IMR-90 (cell line): Measurements from ENCODE around the gene THNSL1. TPM values are rescaled to one million over a fixed set of nuclear protein-coding genes. Genes with fewer than 3 reads are reported as not detected.

Experiments
- ATAC-seq: fragments of 200-7000 bp; cut with Tn5 transposase; 2 replicates; pipeline ENCODE4 v1.9.1; 2020; ENCODE audit warnings: low read depth, mild to moderate bottlenecking, moderate library complexity
- BruUV-seq: library from RNA; stranded (reverse); fragments of 400-500 nt; replicated peaks from 2 replicates; lab custom pipeline; 2021; lab: Mats Ljungman, UMichigan
- CTCF ChIA-PET: fragments of 300-600 bp; formaldehyde crosslinking; extraction: SDS; loops from one replicate; lab custom pipeline; 2021; ENCODE audit warnings: antibody characterized with exemption; lab: Yijun Ruan, JAX
- POLR2A ChIA-PET: fragments of 300-600 bp; sonication (Branson Sonifier 250); formaldehyde crosslinking; loops from one replicate; lab custom pipeline; 2022; ENCODE audit warnings: antibody characterized with exemption; ENCODE audit not compliant: unreplicated experiment; lab: Charles Lee
- DNase-seq: peaks from one replicate; pipeline ENCODE4 v3.0.0; 2013
- H2AFZ ChIP-seq: replicated peaks from 2 replicates; pipeline ENCODE3; 2013; ENCODE audit warnings: low read length, mild to moderate bottlenecking; ENCODE audit not compliant: poor library complexity
- H2AK5ac ChIP-seq: 2 replicates; pipeline ENCODE4 v1.6.1; 2013; ENCODE audit warnings: low read depth, low read length, inconsistent platforms
- H2AK9ac ChIP-seq: replicated peaks from 2 replicates; pipeline ENCODE3; 2013; ENCODE audit warnings: mild to moderate bottlenecking, low read depth, low read length, moderate library complexity; ENCODE audit not compliant: poor library complexity
- H2BK120ac ChIP-seq: 2 replicates; pipeline ENCODE4 v1.6.1; 2013; ENCODE audit warnings: low read depth, low read length, inconsistent platforms
- H2BK15ac ChIP-seq: 3 replicates; pipeline ENCODE4 v1.6.1; 2013; ENCODE audit warnings: low read depth, low read length, inconsistent platforms
- H2BK20ac ChIP-seq: 2 replicates; pipeline ENCODE4 v1.6.1; 2013; ENCODE audit warnings: low read depth, mild to moderate bottlenecking, inconsistent platforms, low read length, moderate library complexity
- H2BK5ac ChIP-seq: 2 replicates; pipeline ENCODE4 v1.6.1; 2013; ENCODE audit warnings: mild to moderate bottlenecking, low read depth, low read length, inconsistent platforms; ENCODE audit not compliant: poor library complexity, severe bottlenecking
- H3K14ac ChIP-seq: replicated peaks from 2 replicates; pipeline ENCODE4 v1.6.1; 2013; ENCODE audit warnings: low read depth, low read length, inconsistent platforms
- H3K18ac ChIP-seq: 2 replicates; pipeline ENCODE4 v1.6.1; 2013; ENCODE audit warnings: low read depth, low read length, control low read depth
- H3K23ac ChIP-seq: 2 replicates; pipeline ENCODE4 v1.6.1; 2013; ENCODE audit warnings: low read depth, low read length, inconsistent platforms
- H3K27ac ChIP-seq: 2 replicates; pipeline ENCODE4 v1.5.1; 2013; ENCODE audit warnings: mild to moderate bottlenecking, control low read depth, low read length; ENCODE audit not compliant: insufficient read depth
- H3K27me3 ChIP-seq: 2 replicates; pipeline ENCODE4 v1.6.1; 2013; ENCODE audit warnings: low read length; ENCODE audit not compliant: control insufficient read depth, insufficient read depth
- H3K36me3 ChIP-seq: 2 replicates; pipeline ENCODE4 v1.6.1; 2013; ENCODE audit warnings: low read length, mixed read lengths; ENCODE audit not compliant: control insufficient read depth, insufficient read depth
- H3K4ac ChIP-seq: 2 replicates; pipeline ENCODE4 v1.6.1; 2013; ENCODE audit warnings: low read depth, low read length, inconsistent platforms
- H3K4me1 ChIP-seq: 2 replicates; pipeline ENCODE4 v1.6.1; 2013; ENCODE audit warnings: low read length, mixed read lengths; ENCODE audit not compliant: control insufficient read depth, insufficient read depth
- H3K4me2 ChIP-seq: 2 replicates; pipeline ENCODE4 v1.6.1; 2013; ENCODE audit warnings: low read depth, mild to moderate bottlenecking, control low read depth, low read length, moderate library complexity
- H3K4me3 ChIP-seq: 2 replicates; pipeline ENCODE4 v1.5.1; 2013; ENCODE audit warnings: low read depth, mild to moderate bottlenecking, control low read depth, low read length, moderate library complexity; ENCODE audit not compliant: insufficient read depth
- H3K56ac ChIP-seq: 2 replicates; pipeline ENCODE4 v1.6.1; 2013; ENCODE audit warnings: low read length, inconsistent platforms; ENCODE audit not compliant: insufficient read depth; ENCODE audit errors: extremely low read depth
- H3K79me1 ChIP-seq, 2 experiments: 2 replicates each; pipeline ENCODE4 v1.6.1; 2013; ENCODE audit warnings: low read length in 2 of 2, inconsistent platforms in 1 of 2, low read depth in 1 of 2
- H3K9ac ChIP-seq: 2 replicates; pipeline ENCODE4 v1.6.1; 2013; ENCODE audit warnings: low read depth, low read length, control low read depth
- H3K9me1 ChIP-seq: 2 replicates; pipeline ENCODE4 v1.6.1; 2013; ENCODE audit warnings: low read length, inconsistent platforms; ENCODE audit not compliant: insufficient read depth
- H3K9me3 ChIP-seq: 2 replicates; pipeline ENCODE4 v1.6.1; 2013; ENCODE audit warnings: low read length; ENCODE audit not compliant: control insufficient read depth, insufficient read depth
- H4K20me1 ChIP-seq: 2 replicates; pipeline ENCODE4 v1.6.1; 2013; ENCODE audit warnings: low read length, inconsistent platforms; ENCODE audit not compliant: insufficient read depth
- H4K5ac ChIP-seq: 2 replicates; pipeline ENCODE4 v1.6.1; 2013; ENCODE audit warnings: mild to moderate bottlenecking, low read depth, low read length, control low read depth
- H4K8ac ChIP-seq, 2 experiments: 2 replicates each; pipeline ENCODE4 v1.6.1; 2013; ENCODE audit warnings: low read depth in 2 of 2, low read length in 2 of 2, control low read depth in 1 of 2, inconsistent platforms in 1 of 2
- H4K91ac ChIP-seq: 2 replicates; pipeline ENCODE4 v1.6.1; 2013; ENCODE audit warnings: low read depth, low read length, inconsistent platforms; ENCODE audit not compliant: insufficient read depth
- CHD1 ChIP-seq: IDR thresholded peaks from 2 replicates; pipeline ENCODE4 v1.6.1; 2012; ENCODE audit warnings: low read depth, low read length, improper control_type of control experiment
- MAFK ChIP-seq: IDR thresholded peaks from 2 replicates; pipeline ENCODE4 v1.6.1; 2012; ENCODE audit warnings: low read depth, low read length, improper control_type of control experiment
- POLR2A ChIP-seq: IDR thresholded peaks from 2 replicates; pipeline ENCODE4 v1.6.1; 2012; ENCODE audit warnings: mild to moderate bottlenecking, low read depth, low read length
- RCOR1 ChIP-seq: IDR thresholded peaks from 2 replicates; pipeline ENCODE4 v1.6.1; 2012; ENCODE audit warnings: mild to moderate bottlenecking, low read length, improper control_type of control experiment; ENCODE audit not compliant: insufficient replicate concordance
- SMC3 ChIP-seq: fragments of 150-350 bp; IDR thresholded peaks from 2 replicates; pipeline ENCODE4 v1.6.1; 2016; ENCODE audit warnings: low read depth, mild to moderate bottlenecking, antibody characterized with exemption, low read length, moderate library complexity
- WGBS, 2 experiments: methylation state at CpG; one replicate each; pipeline versions ENCODE4 v1.1.5 to v1.1.7; 2013; ENCODE audit warnings: missing lambda C conversion rate in 2 of 2; ENCODE audit not compliant: insufficient read length in 1 of 2; ENCODE audit errors: extremely low coverage in 2 of 2; 5-methylcytosine and 5-hydroxymethylcytosine counted together
- dilution Hi-C: fragments of 300-500 bp; cut with HindIII; formaldehyde crosslinking; loops from one replicate; pipeline ENCODE4 v1.14.3; 2018; ENCODE audit warnings: low sequenced_read_pairs; ENCODE audit not compliant: unreplicated experiment
- in situ Hi-C: fragments of 300-500 bp; cut with MboI; formaldehyde crosslinking; loops from 3 replicates; pipeline ENCODE4 v1.14.3; 2019; ENCODE audit warnings: low sequenced_read_pairs, inconsistent platforms, mixed read lengths
- intact Hi-C: fragments of 100-400 bp; cut with micrococcal nuclease; formaldehyde crosslinking; loops from 2 replicates; pipeline ENCODE4 v1.10.0; 2022
- polyA plus RNA-seq, 3 experiments: library from polyadenylated mRNA; depleted of rRNA; stranded (reverse); fragments of >200 nt; gene quantifications; 2 replicates each; pipeline ENCODE4 v1.2.3, GENCODE V29; 2012; ENCODE audit warnings: low replicate concordance in 1 of 3
- total RNA-seq: library from RNA; depleted of rRNA; stranded (reverse); fragments of >200 nt; gene quantifications from 2 replicates; pipeline ENCODE4 v1.2.3, GENCODE V29; 2012
- TF ChIP-seq, protein P1 (sequence below): conservative IDR thresholded peaks from 2 replicates; pipeline ENCODE4 v1.5.1; 2012; ENCODE audit warnings: mild to moderate bottlenecking, low read depth, low read length, improper control_type of control experiment

THNSL1 gene
- total and polyA plus RNA-seq, 2 of the 4 experiments (the other 2 are of a cell fraction) = 1.3 to 2.0 TPM

DNA sequence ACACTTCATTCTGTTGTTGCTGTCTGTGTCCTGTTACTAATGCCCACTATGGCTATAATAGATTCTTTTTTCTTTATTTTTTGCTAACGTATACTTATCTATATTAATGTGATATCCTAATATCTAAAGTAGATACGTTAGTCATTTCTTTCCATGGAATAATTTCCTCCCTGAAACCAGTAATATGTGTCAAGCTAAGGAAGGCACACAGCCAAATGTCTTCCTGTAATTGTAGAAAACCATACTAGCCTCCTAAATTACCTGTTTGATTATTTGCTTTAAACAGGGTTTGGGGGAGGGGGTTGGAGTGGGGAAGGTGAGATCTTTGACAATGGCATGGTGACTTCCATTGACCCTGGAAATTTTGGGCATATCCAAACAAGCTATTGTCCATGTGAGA lies 56.4 kb downstream of the THNSL1 start:
- H3K18ac ChIP-seq = no peak overlapping the region
- no peak overlapping the region for H2AFZ ChIP-seq
- no peak overlapping the region for H2AK9ac ChIP-seq
- no peaks in the 10 kb centered on the region; the same call in 1 of the 2 replicates for H3K27me3 ChIP-seq
- H4K91ac ChIP-seq = no peak overlapping the region
- H4K8ac ChIP-seq = no peak overlapping the region
- dilution Hi-C loops = no loop called here
- BruUV-seq = no TSS peak
- no peak for DNase-seq
- no peak overlapping the region for H2BK20ac ChIP-seq
- no CpG with 5 or more reads among the region's 2 CpGs for WGBS, 2 experiments
- in situ Hi-C loops = loop anchor here (10.0 kb wide), 1 partner anchor 438 kb away; no protein-coding TSS in a partner anchor
- ATAC-seq = no peak
- no peak overlapping the region for H2BK5ac ChIP-seq
- no peaks in the 10 kb centered on the region for H3K9me3 ChIP-seq
- H3K79me1 ChIP-seq = no peaks in the 10 kb centered on the region
- no peaks in the 10 kb centered on the region for H3K4me1 ChIP-seq
- no peak overlapping the region for H3K4ac ChIP-seq
- no peak overlapping the region for H3K27ac ChIP-seq
- TF ChIP-seq SMC3 = no peak
- no peak for TF ChIP-seq RCOR1
- no peak for TF ChIP-seq MAFK
- TF ChIP-seq POLR2A = no peak
- TF ChIP-seq, protein P1, sequence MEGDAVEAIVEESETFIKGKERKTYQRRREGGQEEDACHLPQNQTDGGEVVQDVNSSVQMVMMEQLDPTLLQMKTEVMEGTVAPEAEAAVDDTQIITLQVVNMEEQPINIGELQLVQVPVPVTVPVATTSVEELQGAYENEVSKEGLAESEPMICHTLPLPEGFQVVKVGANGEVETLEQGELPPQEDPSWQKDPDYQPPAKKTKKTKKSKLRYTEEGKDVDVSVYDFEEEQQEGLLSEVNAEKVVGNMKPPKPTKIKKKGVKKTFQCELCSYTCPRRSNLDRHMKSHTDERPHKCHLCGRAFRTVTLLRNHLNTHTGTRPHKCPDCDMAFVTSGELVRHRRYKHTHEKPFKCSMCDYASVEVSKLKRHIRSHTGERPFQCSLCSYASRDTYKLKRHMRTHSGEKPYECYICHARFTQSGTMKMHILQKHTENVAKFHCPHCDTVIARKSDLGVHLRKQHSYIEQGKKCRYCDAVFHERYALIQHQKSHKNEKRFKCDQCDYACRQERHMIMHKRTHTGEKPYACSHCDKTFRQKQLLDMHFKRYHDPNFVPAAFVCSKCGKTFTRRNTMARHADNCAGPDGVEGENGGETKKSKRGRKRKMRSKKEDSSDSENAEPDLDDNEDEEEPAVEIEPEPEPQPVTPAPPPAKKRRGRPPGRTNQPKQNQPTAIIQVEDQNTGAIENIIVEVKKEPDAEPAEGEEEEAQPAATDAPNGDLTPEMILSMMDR = no peak
- no peak for TF ChIP-seq CHD1
- ChIA-PET CTCF (interaction anchor here (0.6 to 1.6 kb wide), 2 partner anchors 8 to 407 kb away, joined by 4 to 5 read pairs; no protein-coding TSS in a partner anchor), POLR2A (no interaction called here)
- intact Hi-C loops = no loop called here
- H2BK120ac ChIP-seq = no peak overlapping the region
- H3K4me2 ChIP-seq = no peak overlapping the region
- no peaks in the 10 kb centered on the region for H3K9me1 ChIP-seq
- no peak overlapping the region for H3K9ac ChIP-seq
- H3K23ac ChIP-seq = no peak overlapping the region
- no peak overlapping the region for H2AK5ac ChIP-seq
- no peaks in the 10 kb centered on the region for H3K36me3 ChIP-seq
- H3K4me3 ChIP-seq = no peak overlapping the region
- no peak overlapping the region for H3K56ac ChIP-seq
- no peak overlapping the region for H4K5ac ChIP-seq
- H2BK15ac ChIP-seq = no peak overlapping the region
- no peak overlapping the region for H3K14ac ChIP-seq
- no peaks in the 10 kb centered on the region for H4K20me1 ChIP-seq
